IMR-90 (cell line): ENCODE measurements around the gene TSEN54.

ENCODE experiments used
- BHLHE40 ChIP-seq: fragments of 150-350 bp; IDR thresholded peaks from 2 replicates; pipeline ENCODE4 v1.6.1; 2016; ENCODE audit warnings: mild to moderate bottlenecking, low read depth, low read length
- CEBPB ChIP-seq: IDR thresholded peaks from 2 replicates; pipeline ENCODE4 v1.6.1; 2012; ENCODE audit warnings: low read depth, low read length, improper control_type of control experiment
- CTCF ChIP-seq: conservative IDR thresholded peaks from 2 replicates; pipeline ENCODE4 v1.5.1; 2012; ENCODE audit warnings: mild to moderate bottlenecking, low read depth, low read length, improper control_type of control experiment
- FOS ChIP-seq: fragments of 150-350 bp; IDR thresholded peaks from 2 replicates; pipeline ENCODE4 v1.6.1; 2016; ENCODE audit warnings: low read depth, low read length
- MAFK ChIP-seq: IDR thresholded peaks from 2 replicates; pipeline ENCODE4 v1.6.1; 2012; ENCODE audit warnings: low read depth, low read length, improper control_type of control experiment
- NFE2L2 ChIP-seq: fragments of 150-350 bp; IDR thresholded peaks from 2 replicates; pipeline ENCODE4 v1.6.1; 2016; ENCODE audit warnings: low read depth, mild to moderate bottlenecking, low read length
- POLR2A ChIP-seq: IDR thresholded peaks from 2 replicates; pipeline ENCODE4 v1.6.1; 2012; ENCODE audit warnings: mild to moderate bottlenecking, low read depth, low read length
- RAD21 ChIP-seq: IDR thresholded peaks from 2 replicates; pipeline ENCODE4 v1.6.1; 2012; ENCODE audit warnings: low read length, improper control_type of control experiment
- RFX5 ChIP-seq: IDR thresholded peaks from 2 replicates; pipeline ENCODE4 v1.8.0; 2012; ENCODE audit warnings: low read depth, mild to moderate bottlenecking, low read length, moderate library complexity

- TF ChIP-seq POLR2A (no peak), CTCF (no peak), BHLHE40 (no peak), RAD21 (no peak), CEBPB (no peak), FOS (no peak), RFX5 (no peak), NFE2L2 (no peak), MAFK (no peak)
Measured at GRCh38 chr17:75536366-75536765, 20.0 kb downstream of the TSEN54 start.
